ENCODE data around the gene DAP3. TPM values are rescaled to one million over a fixed set of nuclear protein-coding genes. Genes with fewer than 3 reads are reported as not detected.
A peak's percentile ranks its signal among the peaks of the same experiment; 100 is the strongest.

Gene DAP3
- total and polyA plus RNA-seq, 9 of the 15 experiments (the other 6 are each of a cell fraction or from before 2014, with no cell fraction given): 155 to 484 (median 298) TPM

DNA sequence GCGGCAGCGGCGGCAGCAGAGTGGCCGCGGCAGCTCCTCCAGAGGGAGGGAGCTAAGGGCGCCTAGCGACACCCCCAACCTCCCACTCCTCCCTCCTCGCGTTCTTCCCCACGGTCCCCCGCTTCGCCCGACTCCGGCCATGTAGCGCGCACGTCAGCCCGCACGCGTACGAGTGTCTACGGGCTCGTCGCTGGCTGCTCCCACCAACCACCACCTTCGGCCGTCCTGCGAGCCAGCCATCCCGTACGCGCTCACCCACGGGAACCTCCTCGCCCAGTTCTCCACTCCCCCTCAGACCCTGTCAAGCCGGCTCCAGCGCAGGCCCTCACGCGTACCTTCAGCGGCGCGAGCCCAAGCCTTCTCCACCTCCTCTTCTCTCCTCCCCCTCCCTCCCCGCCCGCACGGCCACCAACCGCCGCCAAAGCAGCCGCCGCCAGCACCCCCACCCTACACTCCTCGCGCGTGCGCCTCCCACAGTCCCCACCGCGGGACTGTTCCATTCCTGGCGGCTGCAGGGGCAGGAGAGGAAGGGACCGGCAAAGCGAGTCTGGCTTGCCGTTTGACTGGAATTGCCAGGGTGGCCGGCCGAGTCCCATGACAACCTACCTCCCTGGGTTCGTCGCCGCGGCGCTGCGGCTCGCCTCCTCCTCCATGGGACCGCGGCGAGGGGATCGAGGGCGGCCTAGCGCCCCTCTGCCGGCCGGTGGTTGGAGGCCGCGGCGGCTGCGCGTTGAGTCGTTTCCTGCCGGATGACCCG, 389 bp upstream of the DAP3 start, which contains the start of gene YY1AP1 (continued):
- TF ChIP-seq ZBTB40 (IDR thresholded peaks at IDR 0.05) (peak; percentile 77), ZBTB40 (CRISPR knock-in tag; IDR thresholded peaks at IDR 0.05) (peak; percentile 26; the same call in 1 of the 2 replicates), ZNF830 (CRISPR knock-in tag; IDR thresholded peaks at IDR 0.05) (no peak), STAT5A (IDR thresholded peaks at IDR 0.05; ENCODE audit: borderline replicate concordance, low read length) (no peak), SMC3 (conservative IDR thresholded peaks at IDR 0.05; ENCODE audit: insufficient read depth, low read depth, low read length) (no peak), ID3 (CRISPR knock-in tag; IDR thresholded peaks at IDR 0.05) (no peak), ID3 (tag; IDR thresholded peaks at IDR 0.05) (no peak), SUPT5H (IDR thresholded peaks at IDR 0.05) (peak; percentile 84), ZNF174 (CRISPR knock-in tag; IDR thresholded peaks at IDR 0.05) (no peak), CHD1 (IDR thresholded peaks at IDR 0.05; ENCODE audit: low read length) (peak; percentile 91), MCM5 (IDR thresholded peaks at IDR 0.05; ENCODE audit: low read depth) (no peak), ZNF696 (CRISPR knock-in tag; conservative IDR thresholded peaks at IDR 0.05) (no peak), ZBTB1 (CRISPR knock-in tag; IDR thresholded peaks at IDR 0.05; ENCODE audit: borderline replicate concordance, low read depth) (peak; percentile 79), HDAC8 (tag; IDR thresholded peaks at IDR 0.05) (no peak), ATF1 (CRISPR knock-in tag; IDR thresholded peaks at IDR 0.05) (no peak; the same call in 1 of the 2 replicates), ATF1 (tag; IDR thresholded peaks at IDR 0.05) (peak; percentile 64)
- TF ChIP-seq, protein P1, sequence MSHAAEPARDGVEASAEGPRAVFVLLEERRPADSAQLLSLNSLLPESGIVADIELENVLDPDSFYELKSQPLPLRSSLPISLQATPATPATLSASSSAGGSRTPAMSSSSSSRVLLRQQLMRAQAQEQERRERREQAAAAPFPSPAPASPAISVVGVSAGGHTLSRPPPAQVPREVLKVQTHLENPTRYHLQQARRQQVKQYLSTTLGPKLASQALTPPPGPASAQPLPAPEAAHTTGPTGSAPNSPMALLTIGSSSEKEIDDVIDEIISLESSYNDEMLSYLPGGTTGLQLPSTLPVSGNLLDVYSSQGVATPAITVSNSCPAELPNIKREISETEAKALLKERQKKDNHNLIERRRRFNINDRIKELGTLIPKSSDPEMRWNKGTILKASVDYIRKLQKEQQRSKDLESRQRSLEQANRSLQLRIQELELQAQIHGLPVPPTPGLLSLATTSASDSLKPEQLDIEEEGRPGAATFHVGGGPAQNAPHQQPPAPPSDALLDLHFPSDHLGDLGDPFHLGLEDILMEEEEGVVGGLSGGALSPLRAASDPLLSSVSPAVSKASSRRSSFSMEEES (CRISPR knock-in tag; IDR thresholded peaks at IDR 0.05): no peak
